ENCODE measurements around the gene SH2B2. TPM values are rescaled to one million over a fixed set of nuclear protein-coding genes. Genes with fewer than 3 reads are reported as not detected.
"Not testable (repeated sequence)": the region's sequence is repeated elsewhere in the genome, so short reads cannot be mapped to it uniquely, and the experiment has no call there.

SH2B2 gene
- total RNA-seq, 2 experiments from 2014 or later, result 0.77 to 0.95 TPM

- intact Hi-C loops (cut with DNase I, micrococcal nuclease), result no loop called here
- CTCF ChIA-PET, result no interaction called here
These were observed 39.7 kb downstream of the SH2B2 start for GRCh38 chr7:102326157-102326889.

GRCh38 chr7:102327183-102327582 lies 40.5 kb downstream of the SH2B2 start:
- POLR2A ChIA-PET; H3K4me3 ChIP-seq (ENCODE audit: low read length); intact Hi-C loops (cut with DNase I, micrococcal nuclease); H3K36me3 Mint-ChIP-seq (ENCODE audit: low read depth); H3K27ac Mint-ChIP-seq; CTCF ChIA-PET; H3K36me3 ChIP-seq (ENCODE audit: insufficient read depth, low read length); H3K27me3 ChIP-seq (ENCODE audit: control insufficient read depth in 1 of 2, insufficient read depth in 2 of 2, low read length in 2 of 2); H3K4me1 ChIP-seq (ENCODE audit: insufficient read depth, low read length); H3K27ac ChIP-seq (ENCODE audit: low read depth in 1 of 2, low read length in 2 of 2); DNase-seq; H3K9me3 Mint-ChIP-seq; H3K4me3 Mint-ChIP-seq; H3K4me1 Mint-ChIP-seq (ENCODE audit: low read depth); ATAC-seq (ENCODE audit: poor library complexity); H3K9me3 ChIP-seq (ENCODE audit: control insufficient read depth in 1 of 2, insufficient read depth in 1 of 2, low read length in 2 of 2): not testable (repeated sequence)
- H3K27me3 Mint-ChIP-seq, result peaks cover 22% of the 10 kb centered on the region

More at GRCh38 chr7:102326157-102326889, 39.7 kb downstream of the SH2B2 start:
- H3K36me3 Mint-ChIP-seq (ENCODE audit: low read depth), result no peaks in the 10 kb centered on the region
- DNase-seq (no peak), ATAC-seq (ENCODE audit: poor library complexity) (no peak)
- peaks cover 4 to 6% of the 10 kb centered on the region in 2 experiments for H3K27me3 ChIP-seq (ENCODE audit: control insufficient read depth in 1 of 2, insufficient read depth in 2 of 2, low read length in 2 of 2)
- POLR2A ChIA-PET, result no interaction called here
- no peak for TF ChIP-seq CTCF (IDR thresholded peaks at IDR 0.05)
- H3K27ac Mint-ChIP-seq, result no peak overlapping the region
- H3K4me3 ChIP-seq (ENCODE audit: low read length), result no peak overlapping the region
- peaks cover 28% of the 10 kb centered on the region for H3K27me3 Mint-ChIP-seq
- no peaks in the 10 kb centered on the region for H3K9me3 Mint-ChIP-seq
- H3K27ac ChIP-seq (ENCODE audit: low read depth in 1 of 2, low read length in 2 of 2), result no peak overlapping the region
- H3K36me3 ChIP-seq (ENCODE audit: insufficient read depth, low read length), result no peaks in the 10 kb centered on the region
- no peaks in the 10 kb centered on the region for H3K4me1 ChIP-seq (ENCODE audit: insufficient read depth, low read length)
- H3K4me1 Mint-ChIP-seq (ENCODE audit: low read depth), result no peaks in the 10 kb centered on the region
- H3K4me3 Mint-ChIP-seq, result no peak overlapping the region
- H3K9me3 ChIP-seq (ENCODE audit: control insufficient read depth in 1 of 2, insufficient read depth in 1 of 2, low read length in 2 of 2), result peaks cover 0 to 5% of the 10 kb centered on the region in 2 experiments

GRCh38 chr7:102328863-102329262 lies 42.2 kb downstream of the SH2B2 start:
- H3K4me1 ChIP-seq (ENCODE audit: insufficient read depth, low read length); H3K9me3 Mint-ChIP-seq; DNase-seq; POLR2A ChIA-PET; H3K27me3 ChIP-seq (ENCODE audit: control insufficient read depth in 1 of 2, insufficient read depth in 2 of 2, low read length in 2 of 2); ATAC-seq (ENCODE audit: poor library complexity); CTCF ChIA-PET; H3K36me3 ChIP-seq (ENCODE audit: insufficient read depth, low read length); H3K27ac ChIP-seq (ENCODE audit: low read depth in 1 of 2, low read length in 2 of 2); H3K4me1 Mint-ChIP-seq (ENCODE audit: low read depth); H3K36me3 Mint-ChIP-seq (ENCODE audit: low read depth); H3K4me3 Mint-ChIP-seq; H3K9me3 ChIP-seq (ENCODE audit: control insufficient read depth in 1 of 2, insufficient read depth in 1 of 2, low read length in 2 of 2); H3K4me3 ChIP-seq (ENCODE audit: low read length); intact Hi-C loops (cut with DNase I, micrococcal nuclease); H3K27ac Mint-ChIP-seq: not testable (repeated sequence)
- peaks cover 12% of the 10 kb centered on the region for H3K27me3 Mint-ChIP-seq

GRCh38 chr7:102329366-102329765 lies 42.7 kb downstream of the SH2B2 start:
- H3K36me3 ChIP-seq (ENCODE audit: insufficient read depth, low read length); intact Hi-C loops (cut with DNase I, micrococcal nuclease); H3K27ac Mint-ChIP-seq; CTCF ChIA-PET; H3K27ac ChIP-seq (ENCODE audit: low read depth in 1 of 2, low read length in 2 of 2); DNase-seq; H3K4me3 Mint-ChIP-seq; H3K4me1 ChIP-seq (ENCODE audit: insufficient read depth, low read length); H3K4me3 ChIP-seq (ENCODE audit: low read length); H3K36me3 Mint-ChIP-seq (ENCODE audit: low read depth); POLR2A ChIA-PET; H3K27me3 ChIP-seq (ENCODE audit: control insufficient read depth in 1 of 2, insufficient read depth in 2 of 2, low read length in 2 of 2); H3K9me3 ChIP-seq (ENCODE audit: control insufficient read depth in 1 of 2, insufficient read depth in 1 of 2, low read length in 2 of 2); H3K4me1 Mint-ChIP-seq (ENCODE audit: low read depth); ATAC-seq (ENCODE audit: poor library complexity); H3K9me3 Mint-ChIP-seq: not testable (repeated sequence)
- peaks cover 12% of the 10 kb centered on the region for H3K27me3 Mint-ChIP-seq

- H3K4me3 Mint-ChIP-seq; H3K36me3 Mint-ChIP-seq (ENCODE audit: low read depth); DNase-seq; H3K4me3 ChIP-seq (ENCODE audit: low read length); CTCF ChIA-PET; ATAC-seq (ENCODE audit: poor library complexity); H3K4me1 Mint-ChIP-seq (ENCODE audit: low read depth); H3K27ac Mint-ChIP-seq; H3K27me3 ChIP-seq (ENCODE audit: control insufficient read depth in 1 of 2, insufficient read depth in 2 of 2, low read length in 2 of 2); intact Hi-C loops (cut with DNase I, micrococcal nuclease); H3K9me3 ChIP-seq (ENCODE audit: control insufficient read depth in 1 of 2, insufficient read depth in 1 of 2, low read length in 2 of 2); H3K36me3 ChIP-seq (ENCODE audit: insufficient read depth, low read length); POLR2A ChIA-PET; H3K9me3 Mint-ChIP-seq; H3K27ac ChIP-seq (ENCODE audit: low read depth in 1 of 2, low read length in 2 of 2); H3K4me1 ChIP-seq (ENCODE audit: insufficient read depth, low read length): not testable (repeated sequence)
- H3K27me3 Mint-ChIP-seq, result peaks cover 12% of the 10 kb centered on the region
These were observed 44.2 kb downstream of the SH2B2 start for GRCh38 chr7:102330666-102331460.

- H3K27ac ChIP-seq (ENCODE audit: low read depth in 1 of 2, low read length in 2 of 2); CTCF ChIA-PET; H3K36me3 Mint-ChIP-seq (ENCODE audit: low read depth); H3K27me3 Mint-ChIP-seq; H3K4me1 Mint-ChIP-seq (ENCODE audit: low read depth); H3K4me1 ChIP-seq (ENCODE audit: insufficient read depth, low read length); DNase-seq; H3K27me3 ChIP-seq (ENCODE audit: control insufficient read depth in 1 of 2, insufficient read depth in 2 of 2, low read length in 2 of 2); H3K9me3 ChIP-seq (ENCODE audit: control insufficient read depth in 1 of 2, insufficient read depth in 1 of 2, low read length in 2 of 2); intact Hi-C loops (cut with DNase I, micrococcal nuclease); H3K9me3 Mint-ChIP-seq; ATAC-seq (ENCODE audit: poor library complexity); H3K4me3 ChIP-seq (ENCODE audit: low read length); H3K36me3 ChIP-seq (ENCODE audit: insufficient read depth, low read length); H3K4me3 Mint-ChIP-seq; POLR2A ChIA-PET; H3K27ac Mint-ChIP-seq: not testable (repeated sequence)
These were observed 48.9 kb downstream of the SH2B2 start for GRCh38 chr7:102335574-102335973.
